ENCODE measurements around the gene NAP1L1.
"Not testable (repeated sequence)": the region's sequence is repeated elsewhere in the genome, so short reads cannot be mapped to it uniquely, and the experiment has no call there.

NAP1L1 gene

GRCh38 chr12:75994069-75994740, 90.3 kb downstream of the NAP1L1 start:
- no peak for TF ChIP-seq CTCF (IDR thresholded peaks at IDR 0.05; ENCODE audit: control insufficient read depth, extremely low read depth, insufficient read depth)
- no peak overlapping the region for H3K4me3 ChIP-seq (ENCODE audit: low read depth, low read length)
- DNase-seq (ENCODE audit: low read depth), result no peak

- TF ChIP-seq CTCF (IDR thresholded peaks at IDR 0.05; ENCODE audit: control insufficient read depth, extremely low read depth, insufficient read depth), result no peak
- H3K4me3 ChIP-seq (ENCODE audit: low read depth, low read length), result no peak overlapping the region
- DNase-seq (ENCODE audit: low read depth), result no peak
These were observed 92.7 kb downstream of the NAP1L1 start for GRCh38 chr12:75991753-75992152.

- DNase-seq (ENCODE audit: low read depth), result peak; percentile 11
- no peak overlapping the region for H3K4me3 ChIP-seq (ENCODE audit: low read depth, low read length)
- TF ChIP-seq CTCF (IDR thresholded peaks at IDR 0.05; ENCODE audit: control insufficient read depth, extremely low read depth, insufficient read depth), result no peak
These were observed 94.1 kb downstream of the NAP1L1 start for GRCh38 chr12:75990189-75990912.

- DNase-seq (ENCODE audit: low read depth); H3K4me3 ChIP-seq (ENCODE audit: low read depth, low read length): not testable (repeated sequence)
These were observed 96.8 kb downstream of the NAP1L1 start for GRCh38 chr12:75987709-75988108.

Measured in LNCaP clone FGC (cell line).